GM19351 (cell line): ENCODE data around the gene TCAP.

Experiments
- ATAC-seq: cut with Tn5 transposase; IDR thresholded peaks from one replicate; pipeline ENCODE4 v1.9.1; 2021; ENCODE audit warnings: mild to moderate bottlenecking, moderate library complexity; ENCODE audit not compliant: unreplicated experiment

The TCAP gene

DNA sequence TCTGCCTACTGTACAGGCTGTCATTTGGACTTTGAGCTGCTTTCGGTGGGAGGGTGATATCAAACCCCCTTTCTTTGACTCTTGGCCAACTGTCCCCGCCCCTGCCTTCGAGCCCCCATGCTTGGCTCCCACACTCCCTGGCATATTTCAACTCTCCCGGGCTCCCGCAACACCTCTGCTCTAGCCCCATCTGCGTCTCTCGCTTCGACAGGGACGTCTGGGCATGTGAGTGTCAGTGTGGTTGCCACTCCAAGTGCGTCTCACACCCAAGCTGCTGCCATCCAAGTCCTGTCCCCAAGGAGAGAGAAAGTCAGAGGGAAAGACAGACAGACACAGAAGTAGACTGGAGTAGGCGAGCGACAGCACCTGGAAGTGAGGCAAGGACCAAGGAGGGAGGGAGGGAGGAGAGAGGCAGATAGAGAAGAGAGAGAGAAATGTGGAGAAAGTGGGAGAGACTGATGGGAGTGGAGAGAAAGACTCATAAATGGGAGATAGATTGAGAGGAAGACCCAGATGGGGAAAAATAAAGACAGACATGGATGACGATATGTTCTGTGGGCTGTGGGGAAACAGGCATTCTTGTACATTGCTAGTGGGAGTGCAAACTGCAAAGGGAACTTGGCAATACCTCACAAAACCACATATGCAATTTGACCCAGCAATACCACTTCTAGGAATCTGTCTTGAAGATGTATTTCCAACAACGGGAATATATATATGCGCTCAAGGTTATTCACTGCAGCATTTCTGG, 16.4 kb upstream of the TCAP start:
- no peak for ATAC-seq

DNA sequence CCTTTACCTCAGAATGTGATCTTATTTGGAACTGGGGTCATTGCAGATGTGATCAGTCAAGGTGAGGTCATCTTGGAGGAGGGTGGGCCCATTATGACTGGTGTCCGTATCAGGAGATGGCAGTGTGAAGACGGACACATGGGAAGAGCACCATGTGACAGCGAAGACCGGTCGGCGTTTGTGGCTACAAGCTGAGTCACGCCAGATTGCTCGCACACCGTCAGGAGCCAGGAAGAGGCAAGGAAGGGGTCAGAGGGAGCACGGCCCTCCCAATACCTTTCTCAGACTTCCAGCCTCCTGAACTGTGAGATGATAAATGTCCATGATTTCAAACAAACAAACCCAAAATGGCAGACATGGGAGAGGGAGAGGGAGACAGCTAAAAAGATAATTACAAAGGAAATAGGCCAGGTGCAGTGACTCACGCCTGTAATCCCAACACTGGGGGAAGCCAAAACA, 15.0 kb upstream of the TCAP start:
- ATAC-seq = no peak

DNA sequence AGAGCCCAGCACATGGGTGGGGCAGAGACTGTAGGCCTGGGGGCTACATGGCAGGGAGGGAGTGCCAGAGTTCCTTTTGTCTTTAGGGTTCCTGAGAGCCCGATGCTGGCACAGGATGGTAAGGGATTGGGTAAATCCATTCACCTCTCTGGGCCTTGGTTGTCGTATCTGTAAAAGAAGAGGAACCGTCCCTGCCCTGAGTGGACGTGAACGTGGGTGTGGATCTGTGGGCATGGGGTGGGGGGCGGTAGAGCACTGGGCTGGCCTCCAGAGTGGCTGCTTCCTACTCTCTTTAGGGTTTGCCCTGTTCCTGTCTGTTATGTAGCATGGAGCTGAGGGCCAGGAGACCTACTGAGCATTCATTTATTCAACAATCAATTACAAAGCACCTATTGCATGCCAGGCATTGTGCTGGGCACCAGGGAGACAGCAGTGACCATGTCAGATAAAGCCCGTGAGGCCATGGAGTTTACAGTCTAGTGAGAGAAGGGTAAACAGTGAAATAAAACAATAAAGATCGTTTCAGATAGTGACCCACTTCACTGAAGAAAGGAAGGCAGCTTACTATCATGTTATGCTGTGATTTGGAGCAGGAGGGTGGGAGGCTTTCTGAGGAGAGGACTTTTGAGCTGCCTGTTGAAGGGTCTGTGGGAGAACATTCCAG, 13.1 kb upstream of the TCAP start:
- ATAC-seq = no peak

DNA sequence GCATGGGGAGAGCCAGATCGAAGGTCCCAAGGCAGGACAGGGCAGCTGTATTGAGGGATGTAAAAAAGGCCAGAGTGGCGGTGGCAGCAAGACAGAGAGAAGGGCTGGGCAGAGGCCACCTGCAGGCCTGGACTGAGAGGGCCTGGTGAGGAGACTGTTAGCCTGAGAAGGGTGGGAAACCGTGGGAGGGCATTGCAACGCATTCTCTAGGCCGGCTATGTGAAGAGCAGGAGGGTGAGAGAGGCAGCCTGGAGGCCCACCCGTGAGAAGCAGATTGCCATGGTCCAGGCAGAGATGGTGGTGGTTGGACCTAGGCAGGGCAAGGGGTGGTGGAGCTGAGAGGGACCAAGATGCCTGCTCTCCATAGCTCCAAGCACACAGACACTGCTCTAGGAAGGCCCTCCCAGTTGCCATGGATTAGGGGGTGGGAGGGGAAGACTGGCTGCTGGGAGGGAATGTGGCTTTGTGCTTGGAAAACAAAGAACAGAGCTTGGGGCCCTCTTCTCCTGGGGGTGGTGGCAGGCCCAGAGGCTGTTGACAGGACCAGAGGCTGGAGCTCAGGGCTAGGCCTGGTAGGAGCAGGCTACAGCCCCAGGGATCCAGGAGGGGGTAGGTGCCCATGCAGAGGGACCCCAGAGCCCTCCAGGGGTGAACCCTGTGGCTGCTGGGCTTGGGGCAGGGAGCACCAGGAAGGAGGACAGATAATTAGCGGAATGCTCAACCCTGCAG, 12.4 kb upstream of the TCAP start:
- no peak for ATAC-seq

DNA sequence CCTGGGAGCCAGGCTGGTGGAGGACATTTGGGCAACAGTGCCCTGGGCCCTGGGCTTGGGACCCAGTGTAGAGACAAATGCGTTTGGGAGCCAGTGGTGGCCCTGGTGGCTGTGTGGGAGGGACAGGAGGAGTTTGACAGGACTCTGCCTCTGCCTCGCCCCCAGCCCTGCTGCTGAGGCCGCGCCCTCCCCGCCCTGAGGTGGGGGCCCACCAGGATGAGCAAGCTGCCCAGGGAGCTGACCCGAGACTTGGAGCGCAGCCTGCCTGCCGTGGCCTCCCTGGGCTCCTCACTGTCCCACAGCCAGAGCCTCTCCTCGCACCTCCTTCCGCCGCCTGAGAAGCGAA, 11.9 kb upstream of the TCAP start:
- ATAC-seq = no peak

DNA sequence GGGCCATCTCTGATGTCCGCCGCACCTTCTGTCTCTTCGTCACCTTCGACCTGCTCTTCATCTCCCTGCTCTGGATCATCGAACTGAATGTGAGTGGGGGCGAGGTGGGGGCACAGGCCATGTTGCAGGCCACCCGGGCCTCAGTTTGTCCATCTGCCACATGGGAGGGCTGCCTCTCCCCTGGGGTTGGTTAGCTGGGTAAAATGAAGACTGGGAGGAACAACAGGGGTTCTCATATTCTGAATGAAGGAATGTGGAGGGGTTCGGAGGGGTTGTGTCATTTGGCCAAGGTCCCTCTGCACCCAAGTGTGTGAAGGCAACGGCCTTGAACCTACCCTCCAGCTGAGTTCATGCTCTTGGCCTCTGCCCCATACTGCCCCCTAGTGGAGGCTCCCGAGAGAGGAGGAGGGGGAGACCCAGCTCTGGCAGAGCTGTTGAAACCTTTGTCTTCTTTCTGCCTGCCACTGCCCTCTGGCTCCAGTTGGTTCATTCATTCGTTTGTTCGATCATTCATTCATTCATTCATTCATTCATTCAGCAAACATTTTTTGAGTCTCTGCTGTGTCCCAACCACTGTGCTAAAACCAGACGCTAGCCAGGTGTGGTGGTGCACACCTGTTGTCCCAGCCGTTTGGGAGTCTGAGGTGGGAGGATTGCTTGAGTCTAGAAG, 11.4 kb upstream of the TCAP start:
- ATAC-seq = no peak

DNA sequence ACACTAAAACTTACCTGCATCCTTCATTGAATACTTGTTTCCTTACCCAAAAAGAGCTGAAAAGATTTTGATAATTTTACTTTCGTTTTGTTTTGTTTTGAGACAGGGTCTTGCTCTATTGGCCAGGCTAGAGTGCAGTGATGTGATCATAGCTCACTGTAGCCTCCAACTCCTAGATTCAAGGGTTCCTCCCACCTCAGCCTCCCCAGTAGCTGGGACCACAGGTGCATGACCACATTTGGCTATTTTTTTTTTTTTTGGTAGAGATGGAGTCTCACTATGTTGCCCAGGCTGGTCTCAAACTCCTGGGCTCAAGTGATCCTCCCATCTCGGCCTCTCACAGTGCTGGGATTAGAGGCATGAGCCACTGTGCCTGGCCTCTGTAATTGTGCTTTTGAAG, 10.0 kb upstream of the TCAP start:
- ATAC-seq = no peak

DNA sequence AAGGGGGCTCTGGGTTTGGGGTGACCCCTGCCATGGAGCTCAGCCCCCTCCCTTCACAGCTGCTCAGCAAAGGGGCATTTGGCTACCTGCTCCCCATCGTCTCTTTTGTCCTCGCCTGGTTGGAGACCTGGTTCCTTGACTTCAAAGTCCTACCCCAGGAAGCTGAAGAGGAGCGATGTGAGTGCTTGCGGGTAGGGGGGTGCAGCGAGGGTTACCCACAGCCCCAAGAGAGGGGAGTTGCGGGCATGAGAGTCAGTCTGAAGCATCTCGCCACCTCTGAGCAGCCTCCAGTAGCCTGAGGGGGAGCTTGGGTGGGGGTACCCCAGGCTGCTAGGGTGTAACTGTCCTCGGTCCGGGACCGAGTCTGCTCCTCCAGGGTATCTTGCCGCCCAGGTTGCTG, 6.8 kb upstream of the TCAP start:
- ATAC-seq = no peak

DNA sequence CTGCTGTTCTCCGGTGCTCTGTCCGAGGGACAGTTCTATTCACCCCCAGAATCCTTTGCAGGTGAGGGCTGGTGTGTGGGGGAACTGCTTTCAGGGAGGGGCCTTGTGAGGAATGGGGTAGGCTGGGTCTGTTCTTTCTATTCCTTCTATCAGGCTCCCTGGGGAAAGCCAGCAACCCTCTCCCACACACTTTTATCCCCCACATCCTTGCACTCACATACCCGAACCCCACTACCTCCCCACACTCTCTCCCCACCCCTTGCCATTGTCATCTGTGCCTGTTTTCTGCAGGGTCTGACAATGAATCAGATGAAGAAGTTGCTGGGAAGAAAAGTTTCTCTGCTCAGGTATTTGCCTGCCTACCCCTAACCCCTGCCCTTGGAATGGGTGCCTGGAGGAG, 6.4 kb upstream of the TCAP start:
- ATAC-seq = no peak

DNA sequence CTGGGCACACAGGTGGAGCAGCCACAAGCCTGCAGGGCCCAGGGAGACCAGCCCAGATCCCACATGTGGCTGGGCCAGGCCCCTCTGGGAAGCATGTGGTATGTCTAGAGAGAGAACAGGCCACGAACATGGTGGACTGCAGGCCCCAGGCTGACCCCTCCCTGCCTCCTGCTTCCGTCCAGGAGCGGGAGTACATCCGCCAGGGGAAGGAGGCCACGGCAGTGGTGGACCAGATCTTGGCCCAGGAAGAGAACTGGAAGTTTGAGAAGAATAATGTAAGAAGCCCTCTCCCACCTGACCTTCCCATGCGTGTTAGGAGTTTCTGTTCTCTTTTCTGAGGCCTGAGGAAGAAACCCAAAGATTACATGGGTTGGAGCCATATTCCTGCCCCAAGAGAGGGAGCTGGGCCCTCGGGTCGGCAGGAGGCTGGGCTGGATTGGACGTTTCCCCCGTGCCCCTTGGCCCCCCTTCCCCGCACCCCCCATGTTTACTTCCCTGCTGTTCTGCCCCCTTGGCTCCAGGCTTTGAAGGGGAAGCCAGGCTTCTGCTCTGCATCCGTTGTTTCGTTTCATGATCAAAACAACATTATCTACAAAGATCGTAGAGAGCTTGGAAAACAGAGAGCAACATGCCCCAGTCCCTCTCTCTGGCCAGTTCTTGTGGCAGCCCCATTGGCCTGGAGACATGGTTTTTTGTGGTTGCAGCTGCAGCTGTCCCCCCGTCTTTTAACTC, 5.7 kb upstream of the TCAP start:
- ATAC-seq = no peak

DNA sequence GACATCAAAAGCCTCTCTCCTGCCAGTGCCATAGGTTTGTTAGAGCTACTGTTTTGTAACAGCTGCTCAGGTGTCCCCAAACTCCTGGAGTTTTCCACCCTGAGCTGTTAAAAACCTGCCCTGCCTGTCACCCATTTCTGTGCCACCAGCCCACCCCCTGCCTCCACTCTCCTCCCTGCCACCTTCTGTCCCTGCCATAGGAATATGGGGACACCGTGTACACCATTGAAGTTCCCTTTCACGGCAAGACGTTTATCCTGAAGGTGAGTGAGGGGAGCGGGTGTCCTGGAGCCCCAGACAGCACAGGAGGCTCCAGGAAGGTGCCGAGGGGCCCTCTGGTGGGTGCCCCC, 5.2 kb upstream of the TCAP start:
- ATAC-seq = no peak

DNA sequence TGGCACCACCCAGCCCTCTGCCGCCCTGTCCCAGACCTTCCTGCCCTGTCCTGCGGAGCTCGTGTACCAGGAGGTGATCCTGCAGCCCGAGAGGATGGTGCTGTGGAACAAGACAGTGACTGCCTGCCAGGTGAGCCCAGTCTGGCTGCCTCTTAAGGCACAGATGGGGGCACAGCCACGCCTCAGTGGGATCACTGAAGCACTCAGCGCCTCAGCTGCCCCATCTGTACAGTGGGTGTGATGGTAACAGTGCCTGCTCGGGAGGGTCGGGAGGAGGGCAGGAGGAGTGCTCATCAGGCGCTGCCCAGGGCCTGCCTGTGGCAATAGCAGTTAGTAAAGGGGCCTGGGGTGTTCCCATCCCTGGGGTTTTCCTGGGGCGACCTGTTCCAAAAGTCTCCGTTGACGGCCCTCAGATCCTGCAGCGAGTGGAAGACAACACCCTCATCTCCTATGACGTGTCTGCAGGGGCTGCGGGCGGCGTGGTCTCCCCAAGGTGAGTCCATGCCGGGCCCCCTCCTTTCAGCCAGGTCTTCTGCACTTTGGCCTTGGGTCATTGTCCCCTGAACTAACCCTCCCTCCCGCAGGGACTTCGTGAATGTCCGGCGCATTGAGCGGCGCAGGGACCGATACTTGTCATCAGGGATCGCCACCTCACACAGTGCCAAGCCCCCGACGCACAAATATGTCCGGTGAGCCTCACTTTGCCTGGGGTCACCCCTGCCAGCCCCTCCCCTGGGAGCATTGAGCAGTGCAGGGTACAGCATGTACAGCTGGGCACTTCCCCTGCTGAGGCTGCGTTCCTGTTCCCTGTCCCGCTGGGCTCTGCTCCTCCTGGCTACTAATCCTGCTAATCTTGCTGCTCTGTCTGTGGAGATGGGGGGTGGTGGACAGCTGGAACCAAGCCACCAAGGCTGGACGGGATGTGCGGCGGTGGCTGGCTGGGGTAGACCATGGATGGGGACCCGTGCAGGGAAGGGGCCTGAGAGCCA, 4.5 kb upstream of the TCAP start:
- no peak for ATAC-seq

DNA sequence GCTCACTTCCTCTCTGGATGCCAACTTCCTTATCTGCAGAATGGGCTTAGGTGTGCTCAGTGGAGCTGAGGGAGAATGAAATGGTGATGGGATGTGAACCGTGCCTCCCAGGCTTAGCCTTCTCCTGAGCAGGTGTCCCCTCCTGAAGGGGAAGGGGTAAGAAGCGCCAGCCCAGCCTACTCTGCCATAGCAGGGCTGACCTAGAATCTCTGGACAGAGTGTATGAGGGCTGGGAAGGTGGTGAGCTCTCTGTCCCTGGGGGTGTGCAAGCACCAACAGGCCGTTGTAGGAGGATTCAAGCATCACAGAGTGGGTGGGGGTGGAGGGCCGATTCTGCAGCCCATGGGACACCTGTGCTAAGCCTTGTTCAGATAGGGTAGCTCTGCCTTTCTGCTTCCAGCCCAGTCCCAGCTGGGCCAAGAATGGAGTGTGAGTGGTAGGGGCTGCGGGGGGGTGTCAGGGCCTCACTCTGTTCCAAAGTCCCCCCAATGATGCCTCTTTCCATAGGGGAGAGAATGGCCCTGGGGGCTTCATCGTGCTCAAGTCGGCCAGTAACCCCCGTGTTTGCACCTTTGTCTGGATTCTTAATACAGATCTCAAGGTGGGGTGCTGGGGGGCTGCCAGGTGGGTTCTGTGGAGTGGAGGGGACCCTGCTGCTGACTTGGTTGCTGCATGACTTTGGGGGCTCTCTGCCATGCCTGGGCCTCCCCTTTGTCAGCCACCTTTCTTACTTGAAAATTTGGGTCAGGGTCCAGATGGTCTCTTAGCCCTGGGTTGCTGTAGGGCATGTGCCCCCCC, 3.2 kb upstream of the TCAP start:
- ATAC-seq = no peak

DNA sequence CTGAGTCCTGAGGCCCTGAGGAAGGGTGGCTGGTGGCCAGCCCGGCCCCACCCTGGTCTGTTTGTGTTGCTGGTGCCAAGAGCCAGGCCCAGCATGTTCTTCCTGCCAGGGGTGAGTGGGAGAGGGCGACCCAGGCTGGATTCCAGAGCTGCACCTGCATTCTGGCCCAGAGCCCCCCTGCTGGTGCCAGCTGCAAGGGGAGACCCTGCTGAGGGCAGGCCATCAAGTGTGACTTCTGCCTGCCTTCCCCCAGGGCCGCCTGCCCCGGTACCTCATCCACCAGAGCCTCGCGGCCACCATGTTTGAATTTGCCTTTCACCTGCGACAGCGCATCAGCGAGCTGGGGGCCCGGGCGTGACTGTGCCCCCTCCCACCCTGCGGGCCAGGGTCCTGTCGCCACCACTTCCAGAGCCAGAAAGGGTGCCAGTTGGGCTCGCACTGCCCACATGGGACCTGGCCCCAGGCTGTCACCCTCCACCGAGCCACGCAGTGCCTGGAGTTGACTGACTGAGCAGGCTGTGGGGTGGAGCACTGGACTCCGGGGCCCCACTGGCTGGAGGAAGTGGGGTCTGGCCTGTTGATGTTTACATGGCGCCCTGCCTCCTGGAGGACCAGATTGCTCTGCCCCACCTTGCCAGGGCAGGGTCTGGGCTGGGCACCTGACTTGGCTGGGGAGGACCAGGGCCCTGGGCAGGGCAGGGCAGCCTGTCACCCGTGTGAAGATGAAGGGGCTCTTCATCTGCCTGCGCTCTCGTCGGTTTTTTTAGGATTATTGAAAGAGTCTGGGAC, 2.4 kb upstream of the TCAP start:
- ATAC-seq = no peak

DNA sequence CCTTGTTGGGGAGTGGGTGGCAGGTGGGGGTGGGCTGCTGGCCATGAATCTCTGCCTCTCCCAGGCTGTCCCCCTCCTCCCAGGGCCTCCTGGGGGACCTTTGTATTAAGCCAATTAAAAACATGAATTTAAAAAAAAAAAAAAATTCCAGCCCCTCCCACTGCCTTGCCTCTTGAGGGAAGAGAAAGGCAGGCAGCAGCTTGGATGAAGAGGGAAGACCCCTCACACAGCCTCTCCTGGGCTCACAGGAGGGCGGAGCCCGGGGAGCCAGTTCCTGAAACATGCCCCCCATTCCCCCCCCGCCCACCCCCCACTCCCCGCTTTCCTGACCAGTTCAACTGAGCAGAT, 1.8 kb upstream of the TCAP start:
- ATAC-seq = no peak

DNA sequence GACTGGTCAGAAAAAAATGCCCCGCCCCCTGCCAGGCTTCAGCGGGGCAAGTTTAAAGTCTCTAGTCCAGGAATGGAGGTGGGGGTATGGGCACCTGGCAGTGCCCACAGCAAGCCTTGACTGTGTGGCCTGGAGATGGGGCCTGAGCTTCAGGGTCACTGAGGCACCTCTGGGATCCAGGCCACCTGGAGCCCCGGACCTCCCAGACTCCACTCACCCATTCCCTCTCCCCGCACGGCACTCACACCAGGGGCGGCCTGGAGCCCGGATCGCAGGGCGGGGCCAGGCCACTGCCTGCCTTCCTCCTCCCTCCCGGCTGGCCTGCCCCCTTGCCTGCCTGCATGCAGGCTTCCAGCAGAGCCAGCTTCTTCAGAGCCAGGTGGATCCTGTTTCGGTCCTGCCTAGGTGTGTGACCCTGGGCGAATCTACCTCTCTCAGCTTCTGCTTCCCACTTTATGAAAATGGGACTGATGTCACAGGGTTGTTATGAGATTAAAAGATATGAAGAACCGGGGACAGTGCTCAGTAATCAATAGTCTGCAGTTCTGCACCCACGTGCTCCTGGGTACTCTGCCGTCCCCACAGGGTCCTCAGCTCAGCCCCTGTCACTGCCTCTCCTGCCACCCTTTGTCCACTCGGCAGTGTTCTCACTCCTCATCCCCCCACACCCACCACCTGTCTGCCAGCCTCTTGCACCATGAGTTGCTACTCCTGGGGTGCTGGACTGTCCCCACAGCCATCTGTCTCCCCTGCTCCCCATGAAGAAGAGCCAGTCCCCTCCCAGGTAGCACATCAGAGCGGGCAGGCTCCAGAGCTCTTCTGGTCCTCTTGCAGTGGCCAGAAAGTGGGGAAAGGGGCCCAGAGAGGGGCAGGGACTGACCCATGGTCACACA, 1.2 kb upstream of the TCAP start:
- ATAC-seq = no peak

DNA sequence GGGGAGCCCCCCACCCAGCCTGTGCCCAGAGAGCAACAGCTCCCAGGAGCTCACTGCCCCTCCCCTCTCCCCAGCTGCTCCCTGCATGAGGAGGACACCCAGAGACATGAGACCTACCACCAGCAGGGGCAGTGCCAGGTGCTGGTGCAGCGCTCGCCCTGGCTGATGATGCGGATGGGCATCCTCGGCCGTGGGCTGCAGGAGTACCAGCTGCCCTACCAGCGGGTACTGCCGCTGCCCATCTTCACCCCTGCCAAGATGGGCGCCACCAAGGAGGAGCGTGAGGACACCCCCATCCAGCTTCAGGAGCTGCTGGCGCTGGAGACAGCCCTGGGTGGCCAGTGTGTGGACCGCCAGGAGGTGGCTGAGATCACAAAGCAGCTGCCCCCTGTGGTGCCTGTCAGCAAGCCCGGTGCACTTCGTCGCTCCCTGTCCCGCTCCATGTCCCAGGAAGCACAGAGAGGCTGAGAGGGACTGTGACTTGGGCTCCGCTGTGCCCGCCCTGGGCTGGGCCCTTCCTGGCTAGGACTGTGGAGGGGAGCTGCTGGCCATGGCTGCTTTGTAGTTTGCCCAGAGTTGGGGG, 584 bp downstream of the TCAP start:
- ATAC-seq = no peak
